Measurements from ENCODE around the gene HMOX2.
A peak's percentile ranks its signal among the peaks of the same experiment; 100 is the strongest.

The HMOX2 gene

GRCh38 chr16:4475880-4476788, at the start of gene HMOX2:
HMOX2 (plus strand) TSS chr16:4476398; CDS start chr16:4505525, 29,127 bp downstream.
- DNase-seq (ENCODE audit: low spot score): peak; percentile 97

DNA sequence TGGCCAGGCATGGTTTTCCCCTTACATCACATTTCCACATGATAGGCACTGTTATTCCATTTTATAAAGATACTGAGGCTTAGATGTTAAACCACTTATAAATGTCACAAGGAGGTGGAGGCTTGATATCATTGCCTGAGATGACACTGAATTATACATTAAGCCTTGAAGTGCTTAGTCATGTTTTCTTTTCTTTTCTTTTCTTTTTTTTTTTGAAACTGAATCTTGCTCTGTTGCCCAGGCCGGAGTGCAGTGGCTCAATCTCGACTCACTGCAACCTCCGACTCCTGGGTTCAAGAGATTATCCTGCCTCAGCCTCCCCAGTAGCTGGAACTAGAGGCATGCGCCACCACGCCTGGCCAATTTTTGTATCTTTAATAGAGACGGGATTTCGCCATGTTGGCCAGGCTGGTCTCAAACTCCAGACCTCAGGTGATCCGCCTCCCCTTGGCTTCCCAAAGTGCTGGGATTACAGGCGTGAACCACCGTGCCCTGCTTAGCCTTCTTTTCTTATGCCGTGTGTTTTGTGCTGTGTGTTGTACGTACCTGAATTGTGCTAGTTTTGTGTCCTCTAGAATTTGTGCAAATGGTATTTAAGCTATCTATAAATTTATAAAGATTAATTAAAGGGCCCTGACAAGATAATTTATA, 49.4 kb upstream of the HMOX2 start:
- no peak for DNase-seq (ENCODE audit: low spot score)

DNA sequence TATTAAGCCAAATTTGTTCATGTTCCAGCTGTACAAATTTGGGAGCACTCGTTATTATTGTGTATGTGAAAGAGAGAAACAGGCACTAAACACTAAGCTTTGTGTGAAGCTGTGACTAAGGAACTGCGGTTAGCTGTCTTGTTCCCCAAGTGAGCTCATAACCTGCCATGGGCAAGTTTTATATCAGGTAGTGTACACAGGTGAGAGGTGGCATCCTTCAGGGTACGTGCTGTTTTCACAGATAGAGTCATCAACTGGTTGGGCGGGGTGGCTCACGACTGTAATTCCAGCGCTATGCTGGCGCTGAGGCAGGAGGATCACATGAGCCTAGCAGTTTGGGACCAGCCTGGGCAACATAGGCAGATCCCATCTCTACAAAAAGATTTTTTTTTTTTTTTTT, 47.7 kb upstream of the HMOX2 start:
- DNase-seq (ENCODE audit: low spot score): no peak

GRCh38 chr16:4431023-4431422, 45.2 kb upstream of the HMOX2 start:
- no peak for DNase-seq (ENCODE audit: low spot score)

DNA sequence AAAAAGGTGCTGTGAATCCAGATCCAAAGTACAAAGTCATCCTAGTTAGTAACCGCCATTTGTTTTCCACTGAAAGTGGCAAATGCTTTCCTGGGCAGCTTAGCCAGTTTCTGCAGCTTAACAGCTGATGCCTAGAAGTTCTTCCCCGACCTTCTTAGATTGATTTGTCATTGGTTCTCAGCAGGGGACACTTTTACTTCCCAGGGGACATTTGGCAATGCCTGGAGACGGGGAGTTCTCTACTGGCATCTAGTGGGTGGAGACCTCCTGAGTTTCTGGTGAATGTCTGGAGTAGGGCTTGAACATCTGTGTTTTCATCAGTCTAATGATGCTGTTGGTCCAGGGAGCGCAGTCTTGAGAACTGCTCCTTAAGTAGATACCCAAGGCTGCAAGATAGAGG, 43.0 kb upstream of the HMOX2 start:
- no peak for DNase-seq (ENCODE audit: low spot score)

DNA sequence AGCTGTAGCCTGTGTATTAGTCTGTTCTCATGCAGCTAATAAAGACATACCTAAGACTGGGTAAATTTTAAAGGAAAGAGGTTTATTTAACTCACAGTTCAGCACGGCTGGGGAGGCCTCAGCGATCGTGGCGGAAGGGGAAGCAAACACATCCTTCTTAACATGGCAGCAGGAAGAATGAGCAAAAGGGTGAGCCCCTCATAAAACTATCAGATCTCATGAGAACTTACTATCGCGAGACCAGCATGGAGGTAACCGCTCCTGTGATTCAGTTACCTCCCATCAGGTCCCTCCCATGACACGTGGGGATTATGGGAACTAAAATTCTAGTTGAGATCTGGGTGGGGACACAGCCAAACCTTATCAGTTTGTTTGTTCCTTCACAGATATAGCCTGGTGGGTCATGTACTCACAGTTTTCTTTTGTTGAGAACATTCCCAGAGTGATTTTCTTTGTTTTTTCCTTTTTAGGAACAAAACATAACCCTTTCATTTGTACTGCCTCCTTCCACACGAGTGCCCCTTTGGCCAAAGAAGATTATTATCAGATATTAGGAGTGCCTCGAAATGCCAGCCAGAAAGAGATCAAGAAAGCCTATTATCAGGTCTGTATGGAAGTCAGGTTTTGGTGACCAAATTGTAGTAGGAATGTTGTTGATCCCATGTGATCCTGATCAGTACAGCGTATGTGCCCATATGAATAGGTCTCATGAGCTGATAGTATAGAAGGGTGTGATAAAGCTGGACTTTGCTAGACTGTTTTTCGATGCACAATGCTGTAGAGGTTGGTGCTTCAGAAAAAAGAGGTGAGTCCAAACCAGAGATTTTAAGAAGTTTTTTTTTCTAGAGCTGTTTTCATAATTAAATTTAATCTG, 42.0 kb upstream of the HMOX2 start:
- no peak for DNase-seq (ENCODE audit: low spot score)

- DNase-seq (ENCODE audit: low spot score): no peak
Observed at GRCh38 chr16:4435337-4436067, 40.7 kb upstream of the HMOX2 start.

DNA sequence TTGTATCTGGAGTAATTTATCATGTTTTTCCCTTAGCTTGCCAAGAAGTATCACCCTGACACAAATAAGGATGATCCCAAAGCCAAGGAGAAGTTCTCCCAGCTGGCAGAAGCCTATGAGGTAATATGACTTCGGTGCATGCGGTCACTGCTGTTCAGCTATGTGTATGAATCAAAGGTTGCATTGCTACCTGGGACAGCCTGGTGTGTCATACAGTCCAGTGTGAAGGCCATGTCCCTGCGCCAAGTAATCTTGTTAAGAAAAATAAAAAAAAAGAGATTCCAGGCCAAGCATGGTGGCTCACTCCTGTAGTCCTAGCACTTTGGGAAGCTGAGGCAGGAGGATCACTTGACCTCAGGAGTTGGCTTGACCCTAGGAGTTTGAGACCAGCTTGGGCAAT, 38.8 kb upstream of the HMOX2 start:
- DNase-seq (ENCODE audit: low spot score): no peak

- no peak for DNase-seq (ENCODE audit: low spot score)
Observed at GRCh38 chr16:4442371-4442770, 33.8 kb upstream of the HMOX2 start.

- no peak for DNase-seq (ENCODE audit: low spot score)
Observed at GRCh38 chr16:4443271-4443670, 32.9 kb upstream of the HMOX2 start.

GRCh38 chr16:4443986-4444385, 32.2 kb upstream of the HMOX2 start:
- no peak for DNase-seq (ENCODE audit: low spot score)

- DNase-seq (ENCODE audit: low spot score): no peak
Observed at GRCh38 chr16:4450430-4450829, 25.8 kb upstream of the HMOX2 start.

DNA sequence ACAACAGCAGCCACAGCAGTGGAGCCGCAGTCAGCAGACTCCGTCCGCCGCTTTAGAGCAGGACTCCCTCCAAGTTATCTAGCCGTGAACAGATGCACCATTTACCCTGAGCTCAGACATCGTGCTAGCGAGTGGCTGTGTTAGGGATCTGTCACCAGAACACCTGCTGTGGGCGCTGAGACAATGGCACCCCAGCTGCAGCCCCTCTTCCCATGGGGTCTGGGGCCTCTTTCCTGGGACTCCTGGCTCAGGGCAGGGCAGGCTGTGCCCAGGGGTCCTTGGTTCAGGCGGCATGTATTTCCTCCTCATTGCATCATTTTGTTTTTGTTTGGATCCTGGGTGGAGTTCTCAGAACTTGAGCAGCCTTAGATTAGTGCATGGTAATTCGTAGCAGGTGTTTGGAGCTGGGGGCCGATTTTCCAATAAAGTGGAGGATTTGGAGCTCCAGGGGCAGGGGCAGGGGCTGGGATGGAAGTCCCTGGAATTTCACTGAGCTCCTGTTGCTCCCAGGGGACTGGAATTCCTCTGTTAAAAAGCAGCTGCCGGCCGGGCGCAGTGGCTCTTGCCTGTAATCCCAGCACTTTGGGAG, 25.2 kb upstream of the HMOX2 start:
- DNase-seq (ENCODE audit: low spot score): no peak

DNA sequence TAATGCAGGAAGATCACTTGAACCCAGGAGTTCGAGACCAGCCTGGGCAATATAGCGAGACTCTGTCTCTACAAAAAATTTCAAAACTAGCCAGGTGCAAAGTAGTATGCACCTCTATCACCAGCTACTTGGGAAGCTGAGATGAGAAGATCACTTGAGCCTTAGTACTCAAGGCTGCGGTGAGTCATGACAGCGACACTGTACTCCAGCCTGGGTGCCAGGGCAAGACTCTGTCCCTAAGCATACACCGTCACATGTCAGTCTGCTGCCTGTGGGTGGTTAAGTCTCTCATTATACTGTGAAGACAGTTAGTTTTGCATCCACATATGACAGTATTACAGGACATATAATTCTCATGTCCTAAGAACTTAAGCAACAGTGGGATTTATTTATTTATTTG, 23.5 kb upstream of the HMOX2 start:
- DNase-seq (ENCODE audit: low spot score): no peak

DNA sequence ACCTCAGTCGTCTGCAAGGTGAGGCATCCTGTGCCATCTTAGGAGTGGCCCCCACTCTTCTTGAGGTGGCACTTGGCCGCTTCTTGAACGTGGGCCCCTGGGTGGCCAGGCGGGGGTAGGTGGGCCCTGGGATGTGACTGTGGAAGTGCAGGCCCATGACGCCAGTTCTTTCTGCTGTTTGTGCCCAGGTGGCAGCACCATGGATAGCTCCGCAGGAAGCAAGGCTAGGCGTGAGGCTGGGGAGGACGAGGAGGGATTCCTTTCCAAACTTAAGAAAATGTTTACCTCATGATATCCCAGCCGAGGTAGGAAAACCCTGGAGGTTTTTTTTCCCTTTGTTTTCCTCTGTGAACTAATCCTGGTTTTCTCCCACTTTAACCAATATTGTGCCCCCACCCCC, 21.6 kb upstream of the HMOX2 start:
- DNase-seq (ENCODE audit: low spot score): peak; percentile 74

DNA sequence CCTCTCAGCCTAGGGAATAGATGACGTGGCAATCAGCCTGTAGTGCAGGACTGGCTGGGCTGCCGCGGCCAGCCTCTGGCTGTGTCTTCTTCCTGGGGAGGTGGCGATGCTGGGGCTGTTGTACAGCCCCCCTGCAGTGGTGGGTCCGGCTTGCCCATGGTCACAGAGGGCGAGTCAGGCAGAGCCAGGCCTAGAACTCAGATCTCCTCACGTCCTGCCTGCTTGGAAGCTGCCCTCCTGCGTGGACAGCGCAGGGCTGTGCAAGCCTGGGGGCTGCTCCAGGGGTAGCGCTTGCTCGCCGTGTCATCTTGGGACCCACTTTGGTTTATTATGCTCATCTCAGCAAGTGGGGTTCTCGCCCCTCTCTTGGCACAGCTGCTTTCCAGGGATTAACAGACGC, 21.1 kb upstream of the HMOX2 start:
- no peak for DNase-seq (ENCODE audit: low spot score)

DNA sequence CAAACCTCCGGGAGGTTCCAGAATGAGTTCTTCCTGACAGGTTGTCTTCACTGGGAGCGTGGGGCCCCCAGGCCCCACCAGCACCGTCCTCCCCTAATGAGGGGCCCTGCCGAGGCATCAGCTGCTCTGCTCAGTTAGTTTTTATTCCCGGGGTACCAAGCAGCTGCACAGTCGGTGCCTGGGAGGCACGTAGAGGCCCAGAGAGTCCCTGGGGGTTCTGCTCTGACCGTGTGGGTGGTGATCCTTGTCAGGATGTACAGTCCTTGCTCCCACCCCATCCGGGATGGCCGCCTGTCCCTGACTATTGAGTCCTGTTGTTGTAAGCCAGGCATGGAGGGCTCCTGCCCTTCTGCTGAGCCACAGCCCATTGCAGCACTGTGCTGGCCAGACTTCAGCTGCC, 20.2 kb upstream of the HMOX2 start:
- DNase-seq (ENCODE audit: low spot score): no peak

DNA sequence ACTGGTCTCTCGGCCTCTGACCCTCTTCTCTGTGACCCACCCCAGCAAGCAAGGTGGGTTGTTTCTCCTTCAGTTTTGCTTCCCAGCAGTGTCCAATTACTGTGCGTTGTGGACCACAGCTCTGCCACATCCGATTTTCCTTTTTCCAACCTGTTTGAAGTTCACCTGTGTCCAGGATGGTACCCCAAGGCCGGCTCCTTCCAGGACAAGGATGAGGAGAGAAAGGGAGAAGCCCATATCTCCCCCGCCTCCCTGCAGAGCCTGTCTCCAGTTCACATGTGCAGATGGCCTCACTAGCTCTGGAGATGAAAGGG, 15.3 kb upstream of the HMOX2 start:
- no peak for DNase-seq (ENCODE audit: low spot score)

GRCh38 chr16:4461250-4462085, 14.7 kb upstream of the HMOX2 start:
- peak; percentile 79 for DNase-seq (ENCODE audit: low spot score)

GRCh38 chr16:4463522-4464163, 12.6 kb upstream of the HMOX2 start:
- no peak for DNase-seq (ENCODE audit: low spot score)
